AG09309 (cell line): Measurements from ENCODE around the gene MUSK.

Experiments
- DNase-seq: peaks from one replicate; pipeline ENCODE4 v3.0.0-alpha.2; 2010; ENCODE audit warnings: low read depth
- H3K4me3 ChIP-seq: 2 replicates; pipeline ENCODE4 v1.5.1; 2011; ENCODE audit warnings: mild to moderate bottlenecking, low read depth, low read length, moderate library complexity; ENCODE audit not compliant: control insufficient read depth
- TF ChIP-seq, protein P1 (sequence below): IDR thresholded peaks from 2 replicates; pipeline ENCODE4 v1.5.1; 2011; ENCODE audit warnings: mild to moderate bottlenecking, low read depth, low read length, inconsistent platforms; ENCODE audit not compliant: insufficient read depth, control insufficient read depth; ENCODE audit errors: missing control alignments

The MUSK gene

GRCh38 chr9:110764006-110764405, 95.4 kb downstream of the MUSK start:
- no peak overlapping the region for H3K4me3 ChIP-seq
- TF ChIP-seq, protein P1, sequence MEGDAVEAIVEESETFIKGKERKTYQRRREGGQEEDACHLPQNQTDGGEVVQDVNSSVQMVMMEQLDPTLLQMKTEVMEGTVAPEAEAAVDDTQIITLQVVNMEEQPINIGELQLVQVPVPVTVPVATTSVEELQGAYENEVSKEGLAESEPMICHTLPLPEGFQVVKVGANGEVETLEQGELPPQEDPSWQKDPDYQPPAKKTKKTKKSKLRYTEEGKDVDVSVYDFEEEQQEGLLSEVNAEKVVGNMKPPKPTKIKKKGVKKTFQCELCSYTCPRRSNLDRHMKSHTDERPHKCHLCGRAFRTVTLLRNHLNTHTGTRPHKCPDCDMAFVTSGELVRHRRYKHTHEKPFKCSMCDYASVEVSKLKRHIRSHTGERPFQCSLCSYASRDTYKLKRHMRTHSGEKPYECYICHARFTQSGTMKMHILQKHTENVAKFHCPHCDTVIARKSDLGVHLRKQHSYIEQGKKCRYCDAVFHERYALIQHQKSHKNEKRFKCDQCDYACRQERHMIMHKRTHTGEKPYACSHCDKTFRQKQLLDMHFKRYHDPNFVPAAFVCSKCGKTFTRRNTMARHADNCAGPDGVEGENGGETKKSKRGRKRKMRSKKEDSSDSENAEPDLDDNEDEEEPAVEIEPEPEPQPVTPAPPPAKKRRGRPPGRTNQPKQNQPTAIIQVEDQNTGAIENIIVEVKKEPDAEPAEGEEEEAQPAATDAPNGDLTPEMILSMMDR, result no peak
- no peak for DNase-seq

DNA sequence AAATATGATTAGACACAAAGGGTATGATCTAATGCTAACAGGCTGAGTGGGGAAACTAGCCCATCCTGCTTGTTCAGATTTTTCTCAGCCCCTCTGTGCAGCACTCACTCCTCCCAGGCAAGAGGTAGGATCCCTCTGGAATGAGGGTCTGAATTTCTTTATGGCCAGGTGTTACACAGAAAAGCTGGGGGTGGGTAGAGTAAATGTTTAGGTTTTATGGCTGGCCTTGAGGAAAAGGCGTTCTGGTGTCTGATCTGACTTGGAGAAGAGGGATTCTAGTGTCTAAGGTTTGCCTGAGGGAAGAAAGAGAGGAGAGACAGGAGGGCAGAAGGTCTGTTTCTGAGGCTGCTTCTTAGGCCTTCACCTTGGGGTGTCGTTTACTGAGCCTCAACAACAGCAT, 97.3 kb downstream of the MUSK start:
- TF ChIP-seq, protein P1, result no peak
- DNase-seq, result no peak
- H3K4me3 ChIP-seq, result no peak overlapping the region

DNA sequence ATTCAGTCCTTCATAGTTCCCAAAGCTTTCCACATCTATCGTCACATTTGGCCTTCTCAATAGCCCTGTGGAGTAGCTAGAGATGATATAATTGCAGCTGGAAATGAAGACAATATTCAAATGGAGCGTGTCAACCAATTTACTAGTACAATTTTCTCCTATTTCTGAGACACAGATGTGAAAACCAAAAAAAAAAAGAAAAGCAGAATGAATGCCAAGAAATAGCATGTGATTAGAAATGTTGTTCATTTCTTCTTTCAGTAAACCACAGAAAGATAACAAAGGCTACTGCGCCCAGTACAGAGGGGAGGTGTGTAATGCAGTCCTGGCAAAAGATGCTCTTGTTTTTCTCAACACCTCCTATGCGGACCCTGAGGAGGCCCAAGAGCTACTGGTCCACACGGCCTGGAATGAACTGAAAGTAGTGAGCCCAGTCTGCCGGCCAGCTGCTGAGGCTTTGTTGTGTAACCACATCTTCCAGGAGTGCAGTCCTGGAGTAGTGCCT, 99.0 kb downstream of the MUSK start:
- TF ChIP-seq, protein P1, result no peak
- no peak for DNase-seq
- H3K4me3 ChIP-seq, result no peak overlapping the region

- no peak overlapping the region for H3K4me3 ChIP-seq
- TF ChIP-seq, protein P1, result no peak
- DNase-seq, result no peak
Measured at GRCh38 chr9:110768886-110769285, 100.3 kb downstream of the MUSK start.

GRCh38 chr9:110769667-110770066, 101.1 kb downstream of the MUSK start:
- TF ChIP-seq, protein P1, result no peak
- no peak overlapping the region for H3K4me3 ChIP-seq
- DNase-seq, result no peak

- TF ChIP-seq, protein P1, result no peak
- no peak overlapping the region for H3K4me3 ChIP-seq
- DNase-seq, result no peak
Measured at GRCh38 chr9:110775724-110776123, 107.1 kb downstream of the MUSK start.

DNA sequence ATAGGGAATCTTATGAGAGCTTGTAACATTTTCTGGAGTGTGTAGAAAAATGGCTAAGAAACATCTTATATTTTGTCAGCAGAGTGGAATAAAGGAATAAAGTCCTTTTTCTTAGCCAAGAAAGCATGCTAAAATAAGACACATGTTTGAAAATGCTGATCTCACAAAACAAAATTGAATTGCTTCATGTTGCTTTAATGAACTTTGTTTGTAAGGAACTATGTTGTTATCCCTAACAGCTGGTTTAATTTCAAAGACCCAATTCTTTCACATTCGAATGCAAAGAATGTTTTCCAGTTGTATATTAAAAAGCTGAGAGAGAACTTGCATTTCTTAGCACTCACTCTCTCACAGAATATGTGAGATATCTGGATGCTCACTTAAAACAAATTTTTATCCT, 107.6 kb downstream of the MUSK start:
- H3K4me3 ChIP-seq, result no peak overlapping the region
- TF ChIP-seq, protein P1, result no peak
- DNase-seq, result no peak
